Measurements from ENCODE around the gene CDX1. TPM values are rescaled to one million over a fixed set of nuclear protein-coding genes. Genes with fewer than 3 reads are reported as not detected.

Gene CDX1
- total and polyA plus RNA-seq, 2 of the 8 experiments (the other 6 are each of a cell fraction or from before 2014, with no cell fraction given) = not detected

DNA sequence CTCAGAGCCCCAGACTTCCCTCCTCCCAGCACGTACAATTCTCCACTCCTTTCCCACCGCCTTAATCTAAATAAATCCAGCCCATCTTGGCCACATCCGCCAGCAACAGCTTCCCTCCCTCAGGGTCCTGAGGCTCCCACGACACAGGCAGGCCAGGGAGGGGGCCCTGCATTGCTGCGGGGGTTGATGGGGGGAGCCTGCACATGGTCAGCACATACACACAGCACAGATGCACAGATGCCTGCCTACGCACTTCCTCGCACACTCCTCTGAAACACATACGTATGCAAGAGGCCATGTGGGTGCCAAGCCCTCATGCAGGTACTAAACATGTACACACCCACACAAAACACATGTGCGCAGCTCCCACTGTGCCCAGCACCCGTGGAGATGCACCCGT, 25.7 kb upstream of the CDX1 start (continued):
- TF ChIP-seq JUND (IDR thresholded peaks at IDR 0.05; ENCODE audit: low read length) = no peak
- TF ChIP-seq TEAD4 (IDR thresholded peaks at IDR 0.05; ENCODE audit: low read depth, low read length) = no peak
- TF ChIP-seq, protein P1, sequence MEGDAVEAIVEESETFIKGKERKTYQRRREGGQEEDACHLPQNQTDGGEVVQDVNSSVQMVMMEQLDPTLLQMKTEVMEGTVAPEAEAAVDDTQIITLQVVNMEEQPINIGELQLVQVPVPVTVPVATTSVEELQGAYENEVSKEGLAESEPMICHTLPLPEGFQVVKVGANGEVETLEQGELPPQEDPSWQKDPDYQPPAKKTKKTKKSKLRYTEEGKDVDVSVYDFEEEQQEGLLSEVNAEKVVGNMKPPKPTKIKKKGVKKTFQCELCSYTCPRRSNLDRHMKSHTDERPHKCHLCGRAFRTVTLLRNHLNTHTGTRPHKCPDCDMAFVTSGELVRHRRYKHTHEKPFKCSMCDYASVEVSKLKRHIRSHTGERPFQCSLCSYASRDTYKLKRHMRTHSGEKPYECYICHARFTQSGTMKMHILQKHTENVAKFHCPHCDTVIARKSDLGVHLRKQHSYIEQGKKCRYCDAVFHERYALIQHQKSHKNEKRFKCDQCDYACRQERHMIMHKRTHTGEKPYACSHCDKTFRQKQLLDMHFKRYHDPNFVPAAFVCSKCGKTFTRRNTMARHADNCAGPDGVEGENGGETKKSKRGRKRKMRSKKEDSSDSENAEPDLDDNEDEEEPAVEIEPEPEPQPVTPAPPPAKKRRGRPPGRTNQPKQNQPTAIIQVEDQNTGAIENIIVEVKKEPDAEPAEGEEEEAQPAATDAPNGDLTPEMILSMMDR (IDR thresholded peaks at IDR 0.05; ENCODE audit: control extremely low read depth in 1 of 3, insufficient read depth in 1 of 3, low read depth in 1 of 3, low read length in 3 of 3) = no peak
- no peak for TF ChIP-seq RAD21 (IDR thresholded peaks at IDR 0.05 in 1 of 2, conservative IDR thresholded peaks at IDR 0.05 in 1 of 2; ENCODE audit: low read depth in 2 of 2, low read length in 2 of 2)

Measured in H1 (cell line).